Caco-2 (cell line): ENCODE results near the gene CPB1. TPM values are rescaled to one million over a fixed set of nuclear protein-coding genes. Genes with fewer than 3 reads are reported as not detected.

Experiments used
- BruUV-seq: library from RNA; stranded (reverse); fragments of 400-500 nt; replicated peaks from 2 replicates; lab custom pipeline; 2021; lab: Mats Ljungman, UMichigan
- CTCF ChIA-PET: fragments of 300-600 bp; sonication (Branson Sonifier 250); formaldehyde crosslinking; loops from one replicate; lab custom pipeline; 2022; ENCODE audit warnings: antibody characterized with exemption; lab: Charles Lee
- POLR2A ChIA-PET: fragments of 300-600 bp; sonication (Branson Sonifier 250); formaldehyde crosslinking; loops from one replicate; lab custom pipeline; 2022; ENCODE audit warnings: antibody characterized with exemption; lab: Charles Lee
- DNase-seq, 2 experiments: peaks; one replicate each; pipeline versions ENCODE4 v3.0.0 to v3.0.0-alpha.2; 2020 to 2022
- H3K27me3 ChIP-seq: replicated peaks from 2 replicates; pipeline ENCODE4 v1.6.0; 2011; ENCODE audit warnings: low read length; ENCODE audit not compliant: control insufficient read depth, insufficient read depth
- H3K36me3 ChIP-seq: 2 replicates; pipeline ENCODE4 v1.5.1; 2011; ENCODE audit warnings: low read length; ENCODE audit not compliant: control insufficient read depth, insufficient read depth
- H3K4me1 ChIP-seq: fragments of 250-450 bp; sonication (Bioruptor Pico); 2 replicates; pipeline ENCODE4 v1.5.1; 2020; ENCODE audit warnings: mild to moderate bottlenecking
- H3K4me3 ChIP-seq: 2 replicates; pipeline ENCODE4 v1.5.1; 2011; ENCODE audit warnings: low read depth, mild to moderate bottlenecking, control low read depth, low read length
- H3K9me3 ChIP-seq: fragments of 250-450 bp; sonication (Bioruptor Pico); 2 replicates; pipeline ENCODE4 v1.5.1; 2020; ENCODE audit warnings: mild to moderate bottlenecking, moderate library complexity
- H3K27ac Mint-ChIP-seq: one replicate; pipeline ENCODE4 v1.8.0; 2022; ENCODE audit warnings: mixed read lengths; ENCODE audit not compliant: unreplicated experiment
- H3K27me3 Mint-ChIP-seq: one replicate; pipeline ENCODE4 v1.8.0; 2022; ENCODE audit warnings: mixed read lengths; ENCODE audit not compliant: insufficient read depth, unreplicated experiment
- H3K36me3 Mint-ChIP-seq: one replicate; pipeline ENCODE4 v1.8.0; 2022; ENCODE audit warnings: mild to moderate bottlenecking, mixed read lengths; ENCODE audit not compliant: insufficient read depth, unreplicated experiment
- H3K4me1 Mint-ChIP-seq: one replicate; pipeline ENCODE4 v1.8.0; 2022; ENCODE audit warnings: low read depth, mixed read lengths; ENCODE audit not compliant: unreplicated experiment
- H3K4me3 Mint-ChIP-seq: one replicate; pipeline ENCODE4 v1.8.0; 2022; ENCODE audit warnings: mild to moderate bottlenecking, moderate library complexity, mixed read lengths; ENCODE audit not compliant: unreplicated experiment
- H3K9me3 Mint-ChIP-seq: one replicate; pipeline ENCODE4 v1.8.0; 2022; ENCODE audit warnings: mixed read lengths; ENCODE audit not compliant: unreplicated experiment
- intact Hi-C: fragments of 100-400 bp; cut with micrococcal nuclease; formaldehyde crosslinking; loops from one replicate; pipeline ENCODE4 v1.10.0; 2022; ENCODE audit not compliant: unreplicated experiment
- total RNA-seq: library from RNA; stranded (reverse); gene quantifications from 2 replicates; pipeline ENCODE4 v1.2.3, GENCODE V29; 2022
- TF ChIP-seq, protein P1 (sequence below), 2 experiments: fragments of 200-600 bp in 1 of 2; IDR thresholded peaks; 1 replicate in 1 of 2; 2 replicates in 1 of 2; pipeline versions ENCODE4 v1.5.1 to v1.8.0; 2011 to 2022; ENCODE audit warnings: antibody characterized with exemption in 1 of 2, control low read depth in 1 of 2, inconsistent platforms in 1 of 2, low read depth in 1 of 2, low read length in 1 of 2, mild to moderate bottlenecking in 1 of 2, moderate library complexity in 1 of 2; ENCODE audit not compliant: insufficient read depth in 1 of 2, severe bottlenecking in 1 of 2, unreplicated experiment in 1 of 2

CPB1 gene
- total RNA-seq, 1 experiment from 2014 or later: not detected

DNA sequence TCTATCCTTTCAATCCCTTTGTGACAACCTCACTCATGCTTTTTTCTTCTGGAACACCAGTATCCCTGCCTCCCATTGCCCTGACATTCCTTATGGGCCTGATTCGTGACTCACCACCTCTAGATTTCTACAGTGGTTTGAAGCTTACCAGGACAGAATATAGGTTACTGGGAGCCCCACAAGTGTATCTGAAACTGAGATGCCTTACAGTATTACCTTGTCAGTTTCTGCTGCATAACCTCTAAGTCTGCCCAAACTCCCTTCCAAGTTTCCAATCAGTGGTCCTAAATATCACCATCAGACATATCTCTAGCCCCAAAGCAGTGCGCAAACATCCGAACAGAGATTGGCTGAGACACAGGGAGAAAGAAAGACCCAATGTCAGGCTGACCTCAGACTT is 5.6 kb downstream of the CPB1 start:
- Mint-ChIP-seq H3K4me3 (no peak overlapping the region), H3K27ac (no peak overlapping the region), H3K4me1 (no peaks in the 10 kb centered on the region), H3K27me3 (no peaks in the 10 kb centered on the region), H3K9me3 (no peaks in the 10 kb centered on the region), H3K36me3 (no peaks in the 10 kb centered on the region)
- intact Hi-C loops: no loop called here
- Histone ChIP-seq H3K4me3 (no peak overlapping the region), H3K36me3 (no peaks in the 10 kb centered on the region), H3K4me1 (no peaks in the 10 kb centered on the region), H3K27me3 (no peaks in the 10 kb centered on the region), H3K9me3 (no peaks in the 10 kb centered on the region)
- ChIA-PET CTCF (no interaction called here), POLR2A (no interaction called here)
- TF ChIP-seq, protein P1, sequence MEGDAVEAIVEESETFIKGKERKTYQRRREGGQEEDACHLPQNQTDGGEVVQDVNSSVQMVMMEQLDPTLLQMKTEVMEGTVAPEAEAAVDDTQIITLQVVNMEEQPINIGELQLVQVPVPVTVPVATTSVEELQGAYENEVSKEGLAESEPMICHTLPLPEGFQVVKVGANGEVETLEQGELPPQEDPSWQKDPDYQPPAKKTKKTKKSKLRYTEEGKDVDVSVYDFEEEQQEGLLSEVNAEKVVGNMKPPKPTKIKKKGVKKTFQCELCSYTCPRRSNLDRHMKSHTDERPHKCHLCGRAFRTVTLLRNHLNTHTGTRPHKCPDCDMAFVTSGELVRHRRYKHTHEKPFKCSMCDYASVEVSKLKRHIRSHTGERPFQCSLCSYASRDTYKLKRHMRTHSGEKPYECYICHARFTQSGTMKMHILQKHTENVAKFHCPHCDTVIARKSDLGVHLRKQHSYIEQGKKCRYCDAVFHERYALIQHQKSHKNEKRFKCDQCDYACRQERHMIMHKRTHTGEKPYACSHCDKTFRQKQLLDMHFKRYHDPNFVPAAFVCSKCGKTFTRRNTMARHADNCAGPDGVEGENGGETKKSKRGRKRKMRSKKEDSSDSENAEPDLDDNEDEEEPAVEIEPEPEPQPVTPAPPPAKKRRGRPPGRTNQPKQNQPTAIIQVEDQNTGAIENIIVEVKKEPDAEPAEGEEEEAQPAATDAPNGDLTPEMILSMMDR (IDR thresholded peaks at IDR 0.05; ENCODE audit: insufficient read depth in 1 of 2, low read depth in 1 of 2, low read length in 1 of 2, severe bottlenecking in 1 of 2, unreplicated experiment in 1 of 2): no peak
- BruUV-seq: no TSS peak
- DNase-seq: no peak

DNA sequence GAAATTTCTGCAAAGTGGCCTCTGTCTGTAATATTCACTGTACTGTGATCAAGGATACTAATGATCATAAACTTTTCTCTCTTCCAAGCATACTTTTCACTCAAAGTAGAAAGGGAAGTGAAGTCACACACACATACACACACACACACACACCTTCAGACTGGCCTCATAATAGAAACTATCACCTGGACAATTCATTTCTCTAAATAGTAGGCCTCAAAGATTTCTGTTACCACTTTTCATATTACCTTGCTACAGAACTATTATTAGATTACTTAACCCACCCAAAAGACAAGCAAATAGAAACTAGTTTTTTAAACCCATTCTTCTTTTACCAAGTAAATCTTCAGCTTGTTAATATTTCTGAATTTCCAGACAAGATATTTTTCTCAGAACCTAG is 12.2 kb downstream of the CPB1 start:
- H3K27me3 Mint-ChIP-seq: no peaks in the 10 kb centered on the region
- no peak overlapping the region for H3K4me3 Mint-ChIP-seq
- ChIA-PET POLR2A (no interaction called here), CTCF (no interaction called here)
- BruUV-seq: no TSS peak
- no peaks in the 10 kb centered on the region for H3K9me3 Mint-ChIP-seq
- H3K4me1 ChIP-seq: no peaks in the 10 kb centered on the region
- H3K9me3 ChIP-seq: no peaks in the 10 kb centered on the region
- H3K36me3 Mint-ChIP-seq: no peaks in the 10 kb centered on the region
- no peaks in the 10 kb centered on the region for H3K4me1 Mint-ChIP-seq
- intact Hi-C loops: loop anchor here (5.0 kb wide), 1 partner anchor 113 kb away; no protein-coding TSS in a partner anchor
- no peaks in the 10 kb centered on the region for H3K27me3 ChIP-seq
- TF ChIP-seq, protein P1 (IDR thresholded peaks at IDR 0.05; ENCODE audit: insufficient read depth in 1 of 2, low read depth in 1 of 2, low read length in 1 of 2, severe bottlenecking in 1 of 2, unreplicated experiment in 1 of 2): no peak
- H3K27ac Mint-ChIP-seq: no peak overlapping the region
- no peak overlapping the region for H3K4me3 ChIP-seq
- H3K36me3 ChIP-seq: no peaks in the 10 kb centered on the region
- DNase-seq: no peak

- no peaks in the 10 kb centered on the region for H3K36me3 Mint-ChIP-seq
- TF ChIP-seq, protein P1 (IDR thresholded peaks at IDR 0.05; ENCODE audit: insufficient read depth in 1 of 2, low read depth in 1 of 2, low read length in 1 of 2, severe bottlenecking in 1 of 2, unreplicated experiment in 1 of 2): no peak
- H3K4me1 Mint-ChIP-seq: no peaks in the 10 kb centered on the region
Observed at GRCh38 chr3:148840451-148840850, 12.8 kb downstream of the CPB1 start.

More at GRCh38 chr3:148840451-148840850, 12.8 kb downstream of the CPB1 start:
- H3K9me3 ChIP-seq: no peaks in the 10 kb centered on the region
- BruUV-seq: no TSS peak
- no peak overlapping the region for H3K27ac Mint-ChIP-seq
- no peak for DNase-seq
- no peak overlapping the region for H3K4me3 Mint-ChIP-seq
- CTCF ChIA-PET: no interaction called here
- no peaks in the 10 kb centered on the region for H3K4me1 ChIP-seq
- no peaks in the 10 kb centered on the region for H3K36me3 ChIP-seq
- H3K27me3 Mint-ChIP-seq: no peaks in the 10 kb centered on the region
- H3K27me3 ChIP-seq: no peaks in the 10 kb centered on the region
- intact Hi-C loops: no loop called here
- no peak overlapping the region for H3K4me3 ChIP-seq
- POLR2A ChIA-PET: no interaction called here
- H3K9me3 Mint-ChIP-seq: no peaks in the 10 kb centered on the region
